Spleen (tissue), 7 donors: Measurements from ENCODE around the gene SSU72.

Experiments used
- CTCF ChIP-seq, 11 experiments: fragments of 200-600 bp in 7 of 11; fragments of 450-650 bp in 4 of 11; sonication (generic) in 4 of 11; IDR thresholded peaks in 8 of 11; conservative IDR thresholded peaks in 3 of 11; 1 replicate in 7 of 11; 2 replicates in 4 of 11; pipeline versions ENCODE4 v1.4.0 to v1.8.0; 2016 to 2021; ENCODE audit warnings: antibody characterized with exemption in 11 of 11, inconsistent platforms in 4 of 11, mild to moderate bottlenecking in 1 of 11
- POLR2A ChIP-seq, 3 donors: fragments of 450-650 bp; IDR thresholded peaks; one replicate each; pipeline ENCODE4 v1.5.1; 2017; ENCODE audit warnings: antibody characterized with exemption in 3 of 3, mild to moderate bottlenecking in 1 of 3
- POLR2AphosphoS5 ChIP-seq, 3 donors: sonication (generic); formaldehyde crosslinking; IDR thresholded peaks; one replicate each; pipeline ENCODE4 v1.5.1; 2017; ENCODE audit warnings: antibody characterized with exemption in 3 of 3
- donor health status: DM: no; HTN: no; CAD: no; lungs with moderate emphysema.
- donor health status: DM: no; HTN: no; CAD: no.
- donor health status: DM: no; HTN: no; CAD: no.

GRCh38 chr1:1618396-1619068, 43.9 kb upstream of the SSU72 start:
- TF ChIP-seq CTCF (IDR thresholded peaks at IDR 0.05 in 8 of 11, conservative IDR thresholded peaks at IDR 0.05 in 3 of 11): no peak
- TF ChIP-seq POLR2AphosphoS5 (IDR thresholded peaks at IDR 0.05): no peak
- TF ChIP-seq POLR2A (IDR thresholded peaks at IDR 0.05): no peak
